RWPE2 (cell line): ENCODE results near the gene MUC20.
"Not testable (repeated sequence)": the region's sequence is repeated elsewhere in the genome, so short reads cannot be mapped to it uniquely, and the experiment has no call there.

Experiments used
- ATAC-seq: fragments of 200-7000 bp; cut with Tn5 transposase; 3 replicates; pipeline ENCODE4 v1.9.1; 2021; ENCODE audit warnings: low read depth
- DNase-seq: peaks from one replicate; pipeline ENCODE4 v3.0.0-alpha.2; 2020; ENCODE audit warnings: low spot score
- H3K27ac ChIP-seq: fragments of 450-650 bp; 2 replicates; pipeline ENCODE4 v1.5.1; 2017; ENCODE audit warnings: mild to moderate bottlenecking; ENCODE audit not compliant: poor library complexity, severe bottlenecking
- H3K27me3 ChIP-seq: fragments of 250-450 bp; sonication (Bioruptor Pico); 2 replicates; pipeline ENCODE4 v1.5.1; 2021; ENCODE audit warnings: mild to moderate bottlenecking, moderate library complexity; ENCODE audit not compliant: insufficient read depth, poor library complexity, severe bottlenecking
- H3K36me3 ChIP-seq: fragments of 250-450 bp; sonication (Bioruptor Pico); 2 replicates; pipeline ENCODE4 v1.5.1; 2020; ENCODE audit warnings: low read depth, mild to moderate bottlenecking, moderate library complexity
- H3K4me1 ChIP-seq: fragments of 250-450 bp; sonication (Bioruptor Pico); 2 replicates; pipeline ENCODE4 v1.5.1; 2021; ENCODE audit warnings: mild to moderate bottlenecking, moderate library complexity; ENCODE audit not compliant: insufficient read depth, poor library complexity, severe bottlenecking
- H3K4me3 ChIP-seq: fragments of 250-450 bp; sonication (Bioruptor Pico); 2 replicates; pipeline ENCODE4 v1.5.1; 2021; ENCODE audit warnings: mild to moderate bottlenecking, moderate library complexity; ENCODE audit not compliant: severe bottlenecking
- H3K9me3 ChIP-seq: fragments of 250-450 bp; sonication (Bioruptor Pico); 2 replicates; pipeline ENCODE4 v1.5.1; 2021; ENCODE audit warnings: mild to moderate bottlenecking, moderate library complexity; ENCODE audit not compliant: severe bottlenecking
- CTCF ChIP-seq: fragments of 450-650 bp; IDR thresholded peaks from one replicate; pipeline ENCODE4 v1.5.1; 2017; ENCODE audit warnings: mild to moderate bottlenecking, moderate library complexity; ENCODE audit not compliant: poor library complexity, severe bottlenecking

The MUC20 gene

DNA sequence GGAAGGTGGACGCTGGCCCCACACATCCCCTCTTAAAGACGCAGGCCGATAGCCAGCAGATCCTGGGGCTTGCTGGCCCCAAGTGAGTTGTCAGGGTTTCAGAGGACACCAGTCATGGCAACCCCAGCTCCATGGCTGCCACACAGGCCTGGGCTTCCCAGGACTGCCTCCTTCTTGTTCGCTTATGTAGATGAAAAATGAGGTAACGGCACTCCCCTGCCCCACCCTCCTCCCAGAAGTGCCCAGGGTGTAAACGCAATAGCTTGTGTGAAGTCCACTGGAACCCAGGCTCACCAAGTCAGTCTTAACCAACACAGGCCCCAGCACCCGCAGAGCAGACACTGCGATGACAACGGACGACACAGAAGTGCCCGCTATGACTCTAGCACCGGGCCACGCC is 3.6 kb downstream of the MUC20 start:
- ATAC-seq, H3K27me3 ChIP-seq, H3K27ac ChIP-seq, H3K4me3 ChIP-seq, H3K9me3 ChIP-seq, H3K36me3 ChIP-seq, H3K4me1 ChIP-seq, DNase-seq: not testable (repeated sequence)

- H3K36me3 ChIP-seq, H3K4me3 ChIP-seq, ATAC-seq, H3K27ac ChIP-seq, DNase-seq, H3K27me3 ChIP-seq, H3K4me1 ChIP-seq, H3K9me3 ChIP-seq: not testable (repeated sequence)
Measured at GRCh38 chr3:195725916-195726740, 5.3 kb downstream of the MUC20 start.

GRCh38 chr3:195727606-195728195 is 6.9 kb downstream of the MUC20 start:
- no peak overlapping the region for H3K4me3 ChIP-seq
- TF ChIP-seq CTCF, result no peak
- no peaks in the 10 kb centered on the region for H3K36me3 ChIP-seq
- no peak for DNase-seq
- H3K27ac ChIP-seq, result no peak overlapping the region
- H3K4me1 ChIP-seq, result no peaks in the 10 kb centered on the region
- no peak for ATAC-seq
- H3K27me3 ChIP-seq, result no peaks in the 10 kb centered on the region
- H3K9me3 ChIP-seq, result no peaks in the 10 kb centered on the region

DNA sequence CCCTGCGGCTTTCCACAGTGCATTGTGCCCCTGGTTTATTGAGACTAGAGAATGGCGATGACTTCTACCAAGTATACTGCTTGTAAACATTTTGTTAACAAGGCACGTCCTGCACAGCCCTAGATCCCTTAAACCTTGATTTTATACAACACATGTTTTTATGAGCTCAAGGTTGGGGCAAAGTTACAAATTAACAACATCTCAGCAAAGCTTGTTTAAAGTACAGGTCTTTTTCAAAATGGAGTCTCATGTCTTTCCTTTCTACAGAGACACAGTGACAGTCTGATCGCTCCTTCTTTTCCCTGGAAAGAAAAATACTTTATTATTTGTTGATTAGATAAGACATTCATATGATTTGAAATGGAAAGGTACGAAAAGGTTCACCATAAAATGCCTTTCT is 8.0 kb downstream of the MUC20 start:
- not testable (repeated sequence) for H3K36me3 ChIP-seq, H3K27ac ChIP-seq, ATAC-seq, H3K4me1 ChIP-seq, DNase-seq, H3K9me3 ChIP-seq, H3K4me3 ChIP-seq, H3K27me3 ChIP-seq

- TF ChIP-seq CTCF, result no peak
- DNase-seq (no peak), ATAC-seq (no peak)
- no peaks in the 10 kb centered on the region for H3K27me3 ChIP-seq
- H3K9me3 ChIP-seq, result no peaks in the 10 kb centered on the region
- no peak overlapping the region for H3K4me3 ChIP-seq
- no peak overlapping the region for H3K27ac ChIP-seq
- no peaks in the 10 kb centered on the region for H3K4me1 ChIP-seq
- H3K36me3 ChIP-seq, result no peaks in the 10 kb centered on the region
Measured at GRCh38 chr3:195729476-195730251, 8.9 kb downstream of the MUC20 start.

- H3K36me3 ChIP-seq, result no peaks in the 10 kb centered on the region
- no peaks in the 10 kb centered on the region for H3K9me3 ChIP-seq
- no peaks in the 10 kb centered on the region for H3K27me3 ChIP-seq
- H3K4me1 ChIP-seq, result no peaks in the 10 kb centered on the region
- TF ChIP-seq CTCF, result no peak
- ATAC-seq (no peak), DNase-seq (no peak)
- no peak overlapping the region for H3K4me3 ChIP-seq
- no peak overlapping the region for H3K27ac ChIP-seq
Measured at GRCh38 chr3:195731356-195731905, 10.7 kb downstream of the MUC20 start.
